A673 (cell line): Measurements from ENCODE around the gene DTYMK. TPM values are rescaled to one million over a fixed set of nuclear protein-coding genes. Genes with fewer than 3 reads are reported as not detected.

Source experiments
- BruUV-seq: library from RNA; stranded (reverse); fragments of 400-500 nt; replicated peaks from 2 replicates; lab custom pipeline; 2021; lab: Mats Ljungman, UMichigan
- CTCF ChIA-PET: fragments of 300-600 bp; sonication (Branson Sonifier 250); formaldehyde crosslinking; loops from one replicate; lab custom pipeline; 2022; ENCODE audit warnings: antibody characterized with exemption; lab: Charles Lee
- POLR2A ChIA-PET: fragments of 300-600 bp; sonication (Branson Sonifier 250); formaldehyde crosslinking; loops from one replicate; lab custom pipeline; 2022; ENCODE audit warnings: antibody characterized with exemption; ENCODE audit not compliant: low non-redundant PET; lab: Charles Lee
- DNase-seq: peaks from one replicate; pipeline ENCODE4 v3.0.0-alpha.2; 2015; ENCODE audit warnings: low spot score
- H3K27ac ChIP-seq: fragments of 200-600 bp; sonication (generic); 2 replicates; pipeline ENCODE4 v1.5.1; 2016; ENCODE audit warnings: mixed run types, low read depth, mild to moderate bottlenecking, mixed read lengths, antibody characterized with exemption, low read length; ENCODE audit not compliant: poor library complexity, severe bottlenecking
- H3K27me3 ChIP-seq: fragments of 200-600 bp; sonication (generic); replicated peaks from 2 replicates; pipeline ENCODE4 v1.6.1; 2017; ENCODE audit warnings: mixed run types, low read depth, mild to moderate bottlenecking, mixed read lengths, antibody characterized with exemption, low read length; ENCODE audit not compliant: insufficient read depth, poor library complexity
- H3K36me3 ChIP-seq: fragments of 200-600 bp; sonication (generic); 2 replicates; pipeline ENCODE4 v1.6.1; 2016; ENCODE audit warnings: mixed run types, mild to moderate bottlenecking, mixed read lengths, antibody characterized with exemption, low read length; ENCODE audit not compliant: insufficient read depth, poor library complexity, severe bottlenecking
- H3K4me1 ChIP-seq: fragments of 200-600 bp; sonication (generic); 2 replicates; pipeline ENCODE4 v1.6.1; 2017; ENCODE audit warnings: mixed run types, mild to moderate bottlenecking, mixed read lengths, antibody characterized with exemption, low read length; ENCODE audit not compliant: insufficient read depth, poor library complexity, severe bottlenecking
- H3K4me3 ChIP-seq: fragments of 200-600 bp; sonication (generic); 2 replicates; pipeline ENCODE4 v1.5.1; 2016; ENCODE audit warnings: low read depth, mixed run types, mild to moderate bottlenecking, mixed read lengths, low read length; ENCODE audit not compliant: poor library complexity, severe bottlenecking
- H3K9me3 ChIP-seq: fragments of 200-600 bp; sonication (generic); 2 replicates; pipeline ENCODE4 v1.6.1; 2016; ENCODE audit warnings: mixed run types, low read depth, mild to moderate bottlenecking, mixed read lengths, antibody characterized with exemption, low read length; ENCODE audit not compliant: poor library complexity, severe bottlenecking
- EZH2 ChIP-seq: fragments of 200-600 bp; sonication (generic); IDR thresholded peaks from 2 replicates; pipeline ENCODE4 v1.6.1; 2017; ENCODE audit warnings: borderline replicate concordance, low read depth, mild to moderate bottlenecking, mixed read lengths, antibody characterized with exemption, low read length; ENCODE audit not compliant: poor library complexity, severe bottlenecking
- intact Hi-C: fragments of 100-400 bp; cut with micrococcal nuclease; formaldehyde crosslinking; loops from one replicate; pipeline ENCODE4 v1.10.0; 2022; ENCODE audit not compliant: unreplicated experiment
- total RNA-seq: library from RNA; stranded (reverse); gene quantifications from 2 replicates; pipeline ENCODE4 v1.2.3, GENCODE V29; 2021
- TF ChIP-seq, protein P1 (sequence below): fragments of 300-800, 200-600 bp; sonication (generic); conservative IDR thresholded peaks from 2 replicates; pipeline ENCODE4 v1.5.1; 2017; ENCODE audit warnings: low read depth, mild to moderate bottlenecking, antibody characterized with exemption, low read length, moderate library complexity, mixed read lengths

DTYMK gene
- total RNA-seq, 1 experiment from 2014 or later: 139 TPM

DNA sequence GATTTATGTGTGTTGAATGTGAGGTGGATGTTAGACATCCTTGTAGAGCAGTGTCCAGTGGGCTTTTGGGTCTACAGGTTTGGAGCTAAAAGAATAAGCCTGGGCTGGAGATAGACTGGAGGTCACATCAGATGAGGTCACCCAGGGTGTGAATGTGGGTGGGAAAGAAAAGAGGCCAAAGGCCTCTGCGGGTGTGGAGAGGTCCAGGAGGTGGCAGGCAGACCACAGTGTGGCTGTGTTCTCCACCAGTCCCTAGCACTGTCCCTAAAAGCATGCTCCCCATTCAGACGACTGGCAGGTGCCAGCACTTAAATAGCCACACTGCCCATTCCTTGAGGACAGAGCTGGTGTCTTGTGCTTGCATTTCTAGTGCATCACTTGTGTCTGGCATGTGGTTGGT is 45.0 kb downstream of the DTYMK start:
- H3K4me1 ChIP-seq: peaks cover 5% of the 10 kb centered on the region
- H3K27ac ChIP-seq: no peak overlapping the region
- no peaks in the 10 kb centered on the region for H3K9me3 ChIP-seq
- intact Hi-C loops: no loop called here
- no TSS peak for BruUV-seq
- H3K4me3 ChIP-seq: no peak overlapping the region
- no peaks in the 10 kb centered on the region for H3K27me3 ChIP-seq
- ChIA-PET POLR2A (interaction anchor here (0.7 kb wide), 1 partner anchor 20 kb away, joined by 9 read pairs; no protein-coding TSS in a partner anchor), CTCF (no interaction called here)
- peaks cover 10% of the 10 kb centered on the region for H3K36me3 ChIP-seq
- no peak for DNase-seq
- TF ChIP-seq, protein P1, sequence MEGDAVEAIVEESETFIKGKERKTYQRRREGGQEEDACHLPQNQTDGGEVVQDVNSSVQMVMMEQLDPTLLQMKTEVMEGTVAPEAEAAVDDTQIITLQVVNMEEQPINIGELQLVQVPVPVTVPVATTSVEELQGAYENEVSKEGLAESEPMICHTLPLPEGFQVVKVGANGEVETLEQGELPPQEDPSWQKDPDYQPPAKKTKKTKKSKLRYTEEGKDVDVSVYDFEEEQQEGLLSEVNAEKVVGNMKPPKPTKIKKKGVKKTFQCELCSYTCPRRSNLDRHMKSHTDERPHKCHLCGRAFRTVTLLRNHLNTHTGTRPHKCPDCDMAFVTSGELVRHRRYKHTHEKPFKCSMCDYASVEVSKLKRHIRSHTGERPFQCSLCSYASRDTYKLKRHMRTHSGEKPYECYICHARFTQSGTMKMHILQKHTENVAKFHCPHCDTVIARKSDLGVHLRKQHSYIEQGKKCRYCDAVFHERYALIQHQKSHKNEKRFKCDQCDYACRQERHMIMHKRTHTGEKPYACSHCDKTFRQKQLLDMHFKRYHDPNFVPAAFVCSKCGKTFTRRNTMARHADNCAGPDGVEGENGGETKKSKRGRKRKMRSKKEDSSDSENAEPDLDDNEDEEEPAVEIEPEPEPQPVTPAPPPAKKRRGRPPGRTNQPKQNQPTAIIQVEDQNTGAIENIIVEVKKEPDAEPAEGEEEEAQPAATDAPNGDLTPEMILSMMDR: no peak
- no peak for TF ChIP-seq EZH2

DNA sequence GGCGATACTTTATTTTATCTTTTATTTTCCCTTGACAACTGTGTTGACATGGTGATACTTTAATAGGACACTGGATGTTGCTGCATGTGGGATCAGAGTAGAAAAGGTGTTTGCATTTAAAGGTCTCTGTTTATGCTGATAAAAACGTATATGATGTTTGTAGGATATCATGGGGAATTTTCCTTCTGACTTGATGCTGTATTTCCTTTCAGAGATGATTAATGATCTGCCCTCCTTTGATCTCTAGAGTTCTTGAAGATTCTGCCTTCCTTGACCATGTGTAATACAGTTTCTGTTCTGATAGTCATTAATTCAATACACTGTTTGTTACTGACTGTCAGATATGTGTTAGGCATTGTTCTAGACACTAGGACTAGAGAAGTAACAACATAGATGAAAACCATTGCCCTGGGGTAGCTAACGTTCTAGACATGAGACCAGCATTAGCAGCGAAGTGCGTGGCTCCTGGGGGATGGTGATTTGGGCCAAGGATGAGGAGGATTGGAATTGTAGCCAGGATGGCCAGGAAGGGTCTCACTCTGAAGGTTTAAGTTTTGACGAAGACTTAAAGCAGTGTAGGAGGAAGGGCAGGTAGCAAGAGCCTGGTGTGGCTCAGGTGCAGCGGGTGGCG is 46.3 kb downstream of the DTYMK start:
- no TSS peak for BruUV-seq
- H3K4me3 ChIP-seq: no peak overlapping the region
- peaks cover 10% of the 10 kb centered on the region for H3K36me3 ChIP-seq
- H3K4me1 ChIP-seq: peaks cover 5% of the 10 kb centered on the region
- CTCF ChIA-PET: no interaction called here
- H3K27ac ChIP-seq: no peak overlapping the region
- intact Hi-C loops: no loop called here
- H3K9me3 ChIP-seq: no peaks in the 10 kb centered on the region
- no peak for TF ChIP-seq EZH2
- TF ChIP-seq, protein P1: no peak
- no peak for DNase-seq
- no peaks in the 10 kb centered on the region for H3K27me3 ChIP-seq
- POLR2A ChIA-PET: no interaction called here

DNA sequence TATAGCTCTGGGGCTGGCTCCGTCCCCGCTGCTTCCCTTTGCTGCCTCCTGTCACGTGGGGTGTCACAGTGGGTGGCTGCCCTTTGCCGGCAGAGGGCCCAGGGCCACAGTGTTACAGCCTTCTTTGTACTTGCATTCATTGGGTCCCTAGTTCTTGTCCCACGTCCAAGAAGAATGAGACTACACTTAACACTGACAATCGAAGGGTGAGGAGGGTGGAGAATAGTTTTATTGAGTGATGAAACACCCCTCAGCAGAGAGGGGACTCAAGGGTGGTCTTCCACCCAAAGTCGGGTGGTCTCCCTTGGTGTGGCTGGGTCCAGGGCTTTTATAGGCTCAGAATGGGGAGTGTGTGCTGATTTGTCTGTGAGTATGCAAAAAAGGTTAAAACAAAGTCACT is 47.2 kb downstream of the DTYMK start:
- H3K4me1 ChIP-seq: peaks cover 5% of the 10 kb centered on the region
- H3K27me3 ChIP-seq: no peaks in the 10 kb centered on the region
- intact Hi-C loops: no loop called here
- H3K4me3 ChIP-seq: no peak overlapping the region
- H3K9me3 ChIP-seq: no peaks in the 10 kb centered on the region
- no TSS peak for BruUV-seq
- no peak overlapping the region for H3K27ac ChIP-seq
- ChIA-PET CTCF (no interaction called here), POLR2A (no interaction called here)
- no peak for TF ChIP-seq EZH2
- TF ChIP-seq, protein P1: no peak
- DNase-seq: no peak
- H3K36me3 ChIP-seq: peaks cover 13% of the 10 kb centered on the region
